HG03460 (cell line): ENCODE measurements around the gene SNIP1.
A peak's percentile ranks its signal among the peaks of the same experiment; 100 is the strongest.
"Not testable (repeated sequence)": the region's sequence is repeated elsewhere in the genome, so short reads cannot be mapped to it uniquely, and the experiment has no call there.

ENCODE experiments used
- ATAC-seq: cut with Tn5 transposase; IDR thresholded peaks from one replicate; pipeline ENCODE4 v1.9.1; 2021; ENCODE audit not compliant: unreplicated experiment

SNIP1 gene, protein sequence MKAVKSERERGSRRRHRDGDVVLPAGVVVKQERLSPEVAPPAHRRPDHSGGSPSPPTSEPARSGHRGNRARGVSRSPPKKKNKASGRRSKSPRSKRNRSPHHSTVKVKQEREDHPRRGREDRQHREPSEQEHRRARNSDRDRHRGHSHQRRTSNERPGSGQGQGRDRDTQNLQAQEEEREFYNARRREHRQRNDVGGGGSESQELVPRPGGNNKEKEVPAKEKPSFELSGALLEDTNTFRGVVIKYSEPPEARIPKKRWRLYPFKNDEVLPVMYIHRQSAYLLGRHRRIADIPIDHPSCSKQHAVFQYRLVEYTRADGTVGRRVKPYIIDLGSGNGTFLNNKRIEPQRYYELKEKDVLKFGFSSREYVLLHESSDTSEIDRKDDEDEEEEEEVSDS

DNA sequence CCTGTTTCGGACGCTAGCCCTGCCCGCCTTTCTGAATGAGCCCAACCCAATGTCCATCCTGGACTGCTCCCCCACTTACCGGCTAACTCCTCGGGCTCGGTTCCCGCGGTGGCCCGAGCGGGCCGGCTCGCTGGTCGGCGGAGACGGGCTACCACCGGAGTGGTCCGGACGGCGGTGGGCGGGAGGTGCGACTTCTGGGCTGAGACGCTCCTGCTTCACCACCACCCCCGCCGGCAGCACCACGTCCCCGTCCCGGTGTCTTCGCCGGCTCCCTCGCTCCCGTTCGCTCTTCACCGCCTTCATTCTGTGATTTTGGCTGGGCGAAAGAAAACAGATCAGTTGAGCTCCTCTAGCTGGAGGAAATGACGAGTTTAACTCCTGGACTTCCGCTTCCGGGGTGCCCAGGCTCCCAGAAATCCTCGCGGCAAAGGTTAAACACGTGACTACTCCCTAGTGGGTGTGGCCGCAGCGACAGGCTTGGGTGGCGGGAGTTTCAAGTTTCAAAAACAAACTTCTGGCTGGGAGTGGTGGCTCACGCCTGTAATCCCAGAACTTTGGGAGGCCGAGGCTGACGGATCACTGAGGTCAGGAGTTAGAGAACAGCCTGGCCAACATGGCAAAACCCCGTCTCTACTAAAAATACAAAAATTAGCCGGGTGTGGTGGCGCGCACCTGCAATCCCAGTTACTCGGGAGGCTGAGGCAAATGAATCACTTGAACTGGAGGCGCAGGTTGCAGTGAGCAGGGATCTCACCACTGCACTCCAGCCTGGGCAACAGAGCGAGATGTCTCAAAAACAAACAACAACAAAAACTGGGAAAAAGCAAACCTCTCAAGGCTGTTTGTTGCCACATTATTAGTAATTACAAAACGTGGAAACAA is at the start of gene SNIP1:
Gene SNIP1 (minus strand): TSS at position 367 of the 882 bp plus-strand sequence. CDS start 64 bp downstream, at position 303.
- ATAC-seq, result peak; percentile 83

DNA sequence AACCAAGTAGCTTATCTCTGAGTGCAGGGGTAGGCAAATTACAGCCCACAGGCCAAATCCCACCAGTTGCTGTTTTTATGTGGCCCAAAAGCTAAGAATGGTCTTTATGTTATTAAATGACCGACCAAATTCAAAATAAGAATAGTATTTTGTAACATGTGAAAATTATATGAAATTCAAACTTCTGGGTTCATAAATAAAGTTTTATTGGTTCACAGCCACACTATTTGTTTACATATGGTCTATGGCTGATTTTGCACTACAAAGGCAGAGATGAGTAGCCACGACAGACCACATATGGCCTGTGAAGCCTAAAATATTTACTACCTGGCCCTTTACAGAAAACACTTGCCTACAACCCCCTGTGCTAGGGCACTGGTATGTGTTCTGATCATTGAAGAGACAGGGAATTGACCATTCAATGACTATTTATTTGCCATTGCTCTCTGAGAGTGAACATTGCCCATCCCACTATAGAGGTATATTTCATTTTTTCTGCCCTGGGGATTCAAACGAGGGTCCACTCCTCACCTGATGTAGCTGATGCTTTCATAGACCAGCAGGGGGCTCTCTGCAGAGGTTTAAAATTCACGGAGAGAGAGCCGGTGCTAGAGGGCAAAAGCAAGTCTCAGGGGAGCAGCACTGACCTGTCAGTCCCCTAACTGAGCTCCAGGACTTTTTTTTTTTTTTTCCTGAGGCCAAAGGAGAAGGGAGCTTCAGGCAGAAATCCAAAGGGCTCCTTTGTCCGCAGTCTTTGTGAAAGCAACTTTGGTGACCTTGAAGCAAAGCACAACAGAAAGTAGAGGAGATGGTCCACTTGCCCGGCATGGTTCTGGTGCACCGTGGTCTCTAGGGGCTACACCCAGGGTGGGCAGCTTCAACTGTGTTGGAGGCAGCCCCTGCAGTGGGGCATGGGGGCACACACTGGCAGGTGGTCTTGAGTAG is 48.9 kb upstream of the SNIP1 start:
- ATAC-seq, result no peak

DNA sequence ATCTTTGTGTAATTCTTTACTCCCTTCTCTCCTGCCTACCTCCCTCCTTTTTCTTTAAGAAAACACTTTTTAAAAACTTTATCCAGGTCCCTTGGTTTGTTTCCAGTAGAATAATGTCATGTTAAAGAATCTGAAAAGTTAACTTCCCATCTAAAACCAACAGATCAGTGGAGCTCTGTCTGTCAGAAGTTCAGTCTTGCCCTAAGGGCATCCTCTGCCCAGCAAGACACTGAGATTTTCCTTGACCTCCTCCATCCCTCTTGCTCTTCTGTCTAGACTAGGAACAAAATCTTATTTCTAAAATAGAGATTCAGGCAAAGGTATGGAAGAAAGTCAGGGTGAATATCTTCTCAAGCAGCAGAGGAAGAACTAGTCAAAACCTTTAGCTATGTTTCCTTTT is 47.3 kb upstream of the SNIP1 start:
- ATAC-seq, result no peak

DNA sequence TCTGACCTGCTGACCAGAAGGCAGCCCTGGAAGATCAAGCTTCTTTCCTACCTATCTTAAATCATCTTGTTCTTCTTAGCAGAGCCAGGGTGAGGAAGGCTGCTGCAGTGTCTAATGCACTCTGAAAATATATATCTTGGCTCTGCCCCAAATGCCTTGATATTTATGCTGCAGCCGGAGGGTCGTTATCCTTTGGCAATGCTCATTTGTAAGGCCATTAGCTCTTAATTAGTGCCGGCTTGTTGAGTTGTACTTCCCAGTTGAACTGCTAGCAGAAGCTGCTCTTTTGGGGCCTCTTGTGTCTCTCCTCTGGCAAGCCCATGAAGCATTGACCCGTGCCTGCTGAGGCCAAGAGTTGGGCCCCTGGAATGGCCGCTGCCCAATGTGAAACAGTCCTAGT is 45.8 kb upstream of the SNIP1 start:
- no peak for ATAC-seq

DNA sequence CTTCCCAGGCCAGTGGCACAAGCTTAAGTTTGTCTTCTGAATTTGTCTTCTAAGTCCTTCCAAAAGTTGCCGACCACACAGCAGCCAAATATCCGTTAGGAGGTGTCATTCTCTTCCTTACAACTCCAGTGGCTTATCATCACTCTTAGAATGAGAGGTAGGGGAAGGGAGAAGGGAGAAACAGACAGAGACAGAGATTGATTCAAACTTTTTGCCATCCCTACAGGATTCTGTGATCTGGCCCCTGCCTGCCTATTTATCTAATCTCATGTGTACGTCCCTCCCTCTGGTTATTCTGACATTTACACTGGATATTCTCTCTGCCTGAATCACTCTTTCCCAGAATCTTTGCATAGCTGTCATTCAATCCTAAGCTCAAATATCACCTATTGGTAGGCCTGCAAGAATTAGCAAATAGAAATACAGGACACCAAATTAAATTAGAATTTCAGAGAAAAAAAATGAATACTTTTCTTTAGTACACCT is 42.1 kb upstream of the SNIP1 start:
- peak; percentile 6 for ATAC-seq

DNA sequence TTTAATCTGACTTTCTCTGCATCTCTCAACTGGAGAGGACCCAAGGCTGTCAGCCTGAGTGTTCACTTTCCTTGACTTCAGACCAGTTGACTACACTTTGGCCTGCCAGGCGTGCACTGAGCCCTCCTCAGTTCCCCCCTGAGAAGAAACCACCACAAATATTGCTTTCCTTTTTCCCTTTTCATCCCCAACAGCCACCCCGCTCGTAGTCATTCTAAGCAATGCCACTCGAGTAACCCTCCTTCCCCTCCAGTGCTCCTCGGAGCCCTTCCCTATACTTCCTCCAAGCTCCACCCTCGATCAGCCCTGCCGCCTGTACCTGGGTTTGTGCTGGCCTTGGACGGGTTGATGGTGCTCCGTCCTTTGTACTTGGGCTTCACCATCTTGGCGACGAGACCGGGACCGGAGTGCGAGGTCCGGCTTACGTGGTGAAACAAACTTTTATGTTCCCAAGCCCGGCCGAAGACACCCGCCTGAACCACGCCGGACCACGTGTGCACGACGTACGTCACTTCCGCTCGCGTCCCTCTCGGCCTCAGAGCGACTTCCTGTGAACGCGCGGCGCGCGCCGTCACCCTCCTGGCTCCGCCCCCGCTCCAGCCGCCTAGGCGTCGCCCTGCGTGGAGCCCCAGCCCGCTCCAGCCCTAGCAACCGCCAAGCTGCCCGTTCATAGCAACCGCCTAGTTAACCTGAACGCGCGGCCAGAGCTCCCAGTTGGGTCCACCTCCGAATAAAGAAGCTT is 41.5 kb upstream of the SNIP1 start, which contains the start of gene GNL2:
Gene GNL2 (minus strand): TSS at position 498 of the 742 bp plus-strand sequence. CDS start 115 bp downstream, at position 383.
- peak; percentile 91 for ATAC-seq

DNA sequence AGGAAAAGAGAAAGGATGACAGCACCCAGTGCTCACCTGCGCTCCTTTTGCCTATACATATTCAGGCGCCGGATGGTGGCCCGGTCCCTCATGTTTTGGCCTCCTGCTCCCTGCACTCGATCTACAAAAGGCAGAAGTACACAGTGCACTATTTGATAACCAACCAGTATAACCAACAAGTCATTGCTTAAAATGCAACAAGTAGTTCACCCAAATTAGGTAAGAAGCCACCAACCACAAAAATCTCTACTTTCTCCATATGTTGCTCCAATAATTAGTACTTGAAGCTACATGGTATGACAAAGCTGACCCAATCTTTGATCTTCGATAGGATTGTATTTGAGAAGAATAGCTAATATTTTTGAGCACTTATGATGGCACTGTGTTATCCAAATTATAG is 39.6 kb upstream of the SNIP1 start:
- no peak for ATAC-seq

DNA sequence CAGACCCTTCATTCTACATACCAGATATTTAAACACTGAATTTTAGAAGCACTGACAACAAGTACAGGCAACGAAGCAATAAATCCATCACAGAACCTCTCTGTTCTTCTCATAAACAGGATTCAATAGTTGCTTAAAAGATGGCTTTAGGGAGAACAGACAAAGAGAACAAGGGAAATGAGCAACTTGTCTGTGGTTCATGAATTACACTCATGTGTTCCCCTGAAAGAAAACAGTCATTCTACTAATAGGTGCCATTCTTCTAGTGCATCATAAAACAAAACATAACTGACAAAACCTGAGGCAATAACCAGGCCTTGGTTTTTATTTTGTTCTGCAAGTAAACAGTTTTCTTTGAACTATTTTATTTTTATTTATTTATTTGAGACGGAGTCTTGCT is 34.8 kb upstream of the SNIP1 start:
- ATAC-seq, result no peak

DNA sequence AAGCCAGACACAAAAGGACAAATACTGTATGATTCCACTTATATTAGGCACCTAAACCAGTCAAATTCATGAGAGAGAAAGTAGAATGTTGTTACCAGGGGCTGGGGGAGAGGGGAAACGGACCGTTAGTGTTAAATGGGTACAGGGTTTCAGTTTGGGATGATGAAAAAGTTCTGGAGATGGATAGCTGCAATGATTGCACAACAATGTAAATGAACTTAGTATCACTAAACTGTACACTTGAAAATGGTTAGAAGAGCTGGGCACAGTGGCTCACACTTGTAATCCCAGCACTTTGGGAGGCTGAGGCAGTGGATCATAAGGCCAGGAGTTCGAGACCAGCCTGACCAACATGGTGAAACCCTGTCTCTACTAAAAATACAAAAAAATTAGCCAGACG is 30.5 kb upstream of the SNIP1 start:
- not testable (repeated sequence) for ATAC-seq

DNA sequence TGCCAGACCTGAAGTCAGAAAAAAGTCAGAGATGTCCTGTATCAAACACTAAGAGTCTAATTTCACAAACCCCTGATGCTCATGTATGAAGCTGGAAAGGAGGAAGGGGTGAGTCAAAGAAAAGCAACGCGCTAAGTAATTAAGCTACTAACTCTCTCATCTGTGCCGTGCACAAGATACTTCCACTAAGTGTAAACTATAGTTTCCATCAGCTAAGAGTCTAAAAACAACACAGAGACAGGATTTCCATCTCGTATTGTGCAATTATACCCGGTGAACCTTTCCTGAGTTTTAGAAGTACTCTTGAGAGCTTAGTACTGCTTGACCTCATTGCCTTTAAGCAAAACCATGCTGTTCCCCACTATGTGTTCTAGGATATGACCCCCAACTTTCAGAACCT is 21.6 kb upstream of the SNIP1 start:
- no peak for ATAC-seq

DNA sequence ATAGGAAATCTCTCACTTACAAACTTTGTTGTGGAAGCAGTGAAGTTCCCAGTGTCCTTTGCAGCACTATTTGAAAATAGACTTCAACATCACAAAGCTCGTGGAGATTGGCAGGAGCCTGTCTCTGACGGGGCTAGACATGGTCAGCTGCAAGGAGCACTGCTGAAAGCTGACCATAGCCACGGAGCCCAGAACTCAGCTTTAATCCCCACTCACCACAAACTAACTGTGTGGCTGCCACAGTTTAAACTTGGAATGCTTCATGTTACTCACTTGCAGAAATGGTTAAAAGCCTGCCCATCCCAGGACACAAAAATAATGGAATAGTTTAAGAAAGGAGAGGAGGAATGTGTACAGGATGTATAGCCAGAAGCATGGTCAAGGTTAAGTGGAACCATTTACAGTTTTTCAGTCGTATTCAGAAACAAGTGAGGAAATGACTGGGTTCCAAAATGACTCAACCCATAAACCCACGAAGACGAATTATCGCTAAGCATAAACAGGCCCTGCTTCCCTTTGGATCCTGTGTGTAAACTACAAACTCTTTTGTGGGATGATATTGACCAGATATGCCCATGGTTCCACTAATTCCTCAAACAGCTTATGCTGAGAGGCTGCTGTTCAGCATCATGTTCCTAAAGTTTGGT is 20.9 kb upstream of the SNIP1 start:
- no peak for ATAC-seq

DNA sequence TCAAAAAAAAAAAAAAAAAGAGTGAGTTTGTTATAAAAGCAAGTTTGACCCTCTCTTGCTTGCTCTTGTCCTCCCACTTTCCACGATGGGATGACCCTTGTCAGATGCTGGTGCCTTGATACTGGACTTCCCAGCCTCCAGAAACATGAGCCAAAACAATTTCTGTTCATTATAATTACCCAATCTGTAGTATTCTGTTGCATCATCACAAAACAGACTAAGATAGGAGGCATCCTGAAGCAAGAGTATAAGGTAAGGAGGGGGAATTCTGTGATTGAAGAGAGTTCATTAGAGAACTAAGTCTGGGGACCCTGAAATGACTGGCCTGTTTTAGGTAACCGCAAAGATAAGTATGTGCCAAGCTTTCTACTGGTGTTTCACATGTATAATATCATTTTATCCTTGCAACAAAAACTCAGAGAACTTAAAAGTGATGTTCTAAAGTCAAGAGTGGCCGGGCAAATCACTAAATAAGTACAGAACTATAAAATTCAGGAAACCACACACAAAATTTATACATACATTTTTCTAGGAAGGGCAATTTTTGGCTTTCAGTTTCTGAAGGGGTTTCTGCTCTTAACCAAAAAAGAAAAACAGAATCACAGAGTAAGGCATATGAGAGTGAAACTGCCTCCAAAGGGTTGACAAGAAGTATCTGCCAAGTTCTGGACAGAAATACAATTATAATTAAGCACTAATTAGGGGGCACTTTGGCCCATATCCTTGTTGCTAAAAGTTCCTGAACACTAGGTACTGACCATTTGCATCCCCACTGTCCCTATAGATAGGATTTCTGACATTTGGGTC is 16.6 kb upstream of the SNIP1 start:
- ATAC-seq, result no peak

DNA sequence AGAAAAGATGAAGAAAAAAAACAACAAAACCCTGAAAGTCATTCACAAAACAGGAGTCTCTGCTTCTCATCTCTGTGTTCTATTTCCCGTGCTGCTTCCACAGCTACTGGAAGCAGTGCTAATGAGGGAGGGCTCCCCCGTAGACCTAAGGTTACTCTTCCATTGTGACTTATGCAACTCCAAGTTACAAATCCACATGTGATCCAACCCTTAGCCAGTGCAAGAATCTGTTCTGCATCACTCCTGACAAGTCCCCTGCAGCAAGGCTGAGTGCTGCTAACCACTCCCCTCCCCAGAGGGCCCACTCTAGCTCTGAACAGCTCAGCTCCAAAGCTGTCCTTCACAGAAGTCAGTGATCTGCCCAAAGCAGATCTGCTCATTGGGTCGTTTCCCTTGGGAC is 12.9 kb upstream of the SNIP1 start:
- ATAC-seq, result no peak

DNA sequence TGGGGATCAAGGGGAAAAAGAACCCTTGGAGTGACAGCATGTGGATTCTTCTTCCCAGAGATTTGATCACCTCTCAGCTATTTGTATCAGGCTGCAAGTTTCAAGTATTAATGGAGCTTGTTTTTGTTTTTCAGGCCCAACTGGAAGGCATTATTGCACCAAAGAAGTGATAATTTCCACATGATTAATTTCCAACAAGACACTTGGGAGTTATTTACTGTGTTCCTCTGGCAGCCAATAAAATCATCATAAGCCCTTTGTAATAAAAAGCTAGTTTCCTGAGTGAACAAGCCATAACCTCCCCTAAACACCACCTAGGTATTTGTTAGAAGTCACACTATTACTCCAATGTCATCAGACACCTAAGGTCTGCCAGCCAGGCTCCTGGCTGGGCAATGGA is 10.8 kb upstream of the SNIP1 start:
- no peak for ATAC-seq

DNA sequence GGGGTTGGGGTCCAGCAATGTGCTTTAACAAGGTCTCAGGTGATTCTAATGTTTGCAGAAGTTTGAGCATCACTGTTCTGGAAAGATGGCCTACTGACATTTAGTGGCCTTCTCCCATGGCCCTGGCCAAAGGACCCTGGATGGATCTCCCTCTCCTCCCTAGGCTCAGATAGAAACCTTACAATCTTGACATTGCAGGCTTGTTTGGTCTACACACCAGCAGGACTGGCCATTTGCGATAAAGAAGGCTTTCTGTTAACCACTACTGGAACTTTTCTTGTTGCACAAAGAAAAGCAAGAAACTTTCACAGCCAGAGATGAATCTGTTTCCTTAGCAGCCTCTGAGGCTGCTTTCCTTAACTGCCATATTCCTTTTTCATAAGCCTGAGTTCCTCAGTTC is 8.9 kb upstream of the SNIP1 start:
- no peak for ATAC-seq

DNA sequence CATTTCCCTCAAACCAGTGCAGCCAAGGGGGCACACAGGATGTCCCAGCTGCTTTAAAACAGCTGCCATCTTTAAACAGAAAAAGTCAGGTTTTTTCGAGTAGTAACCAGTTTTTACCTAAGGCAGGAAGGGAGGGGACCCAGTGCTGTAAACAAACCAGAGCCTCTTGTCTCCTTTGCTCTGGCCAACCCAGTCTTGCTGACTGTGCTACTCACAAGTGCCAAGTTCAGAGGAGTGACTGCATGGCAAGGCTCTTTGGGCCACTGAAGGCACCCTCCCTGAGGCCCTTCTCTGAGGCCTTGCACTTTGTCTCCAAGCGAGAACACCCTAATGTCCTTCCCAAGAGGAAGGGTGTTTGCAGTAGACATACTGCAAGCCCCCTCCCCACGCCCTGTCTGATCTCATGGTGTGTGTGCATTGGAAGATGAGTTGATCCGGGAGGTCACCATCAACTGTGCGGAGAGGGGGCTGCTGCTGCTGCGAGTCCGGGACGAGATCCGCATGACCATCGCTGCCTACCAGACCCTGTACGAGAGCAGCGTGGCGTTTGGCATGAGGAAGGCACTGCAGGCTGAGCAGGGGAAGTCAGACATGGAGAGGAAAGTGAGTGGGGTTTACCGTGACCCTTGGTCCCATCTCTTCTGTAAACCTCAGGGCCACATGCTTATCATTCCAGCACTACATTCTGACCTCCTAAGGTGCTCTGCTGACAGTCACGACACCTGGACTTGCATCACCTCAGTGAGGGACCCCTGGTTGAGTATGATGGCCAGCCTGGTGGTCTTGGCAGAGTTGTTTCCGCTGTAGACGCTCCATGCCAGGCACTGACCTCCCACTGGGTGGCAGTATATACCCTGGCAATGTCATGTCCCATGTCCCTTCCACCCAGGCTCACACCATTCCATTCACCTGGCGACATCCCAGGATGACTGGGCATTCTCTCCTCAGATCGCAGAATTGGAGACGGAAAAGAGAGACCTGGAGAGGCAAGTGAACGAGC is 7.3 kb upstream of the SNIP1 start:
- no peak for ATAC-seq

DNA sequence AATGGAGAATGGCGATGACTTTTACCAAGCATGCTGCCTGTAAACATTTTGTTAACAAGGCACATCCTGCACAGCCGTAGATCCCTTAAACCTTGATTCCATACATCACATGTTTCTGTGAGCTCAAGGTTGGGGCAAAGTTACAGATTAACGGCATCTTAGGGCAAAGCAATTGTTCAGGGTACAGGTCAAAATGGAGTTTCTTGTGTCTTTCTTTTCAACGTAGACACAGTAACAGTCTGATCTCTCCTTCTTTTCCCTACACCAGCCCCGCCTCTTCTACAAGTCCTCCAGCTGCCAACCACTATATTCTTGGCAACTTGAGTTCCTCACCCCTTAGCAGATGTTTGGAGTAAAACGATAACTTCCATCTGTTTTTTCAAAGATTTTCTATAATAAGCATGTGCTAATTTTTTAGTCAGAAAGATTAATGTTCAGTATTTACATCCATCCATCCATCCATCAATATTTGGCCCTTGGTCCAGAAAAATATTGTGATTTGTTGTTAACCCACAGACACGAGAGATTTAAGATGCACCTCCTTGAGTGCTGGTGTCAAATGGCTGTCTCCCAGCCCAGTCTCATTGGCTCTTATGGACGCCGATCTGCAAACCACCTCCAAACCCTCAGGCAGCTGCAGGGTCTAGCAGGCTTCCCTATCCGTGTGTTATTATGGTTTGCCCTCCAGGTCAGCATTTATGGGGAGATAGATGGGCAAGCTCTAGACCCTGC is 6.5 kb upstream of the SNIP1 start:
- ATAC-seq, result no peak
